ENCODE results near the gene MPND. TPM values are rescaled to one million over a fixed set of nuclear protein-coding genes. Genes with fewer than 3 reads are reported as not detected.

Gene MPND
- total RNA-seq, 1 experiment from 2014 or later: 7.2 TPM

- BruUV-seq (replicated peaks): no TSS peak
- no peaks in the 10 kb centered on the region for H3K36me3 Mint-ChIP-seq (ENCODE audit: insufficient read depth, unreplicated experiment)
These were observed 24.9 kb upstream of the MPND start for GRCh38 chr19:4318460-4318859.

GRCh38 chr19:4319067-4319718 is 24.2 kb upstream of the MPND start:
- CTCF ChIA-PET: interaction anchor here (0.6 to 2.3 kb wide), 6 partner anchors 24 to 1668 kb away, joined by 3 to 13 read pairs (median 3); no protein-coding TSS in a partner anchor
- no peak overlapping the region for H3K27ac Mint-ChIP-seq (ENCODE audit: low read depth, unreplicated experiment)
- intact Hi-C loops (cut with micrococcal nuclease): no loop called here
- H3K36me3 Mint-ChIP-seq (ENCODE audit: insufficient read depth, unreplicated experiment): no peaks in the 10 kb centered on the region
- no peak for DNase-seq (ENCODE audit: unreplicated experiment)
- H3K27me3 Mint-ChIP-seq (ENCODE audit: insufficient read depth, unreplicated experiment): peaks cover 12% of the 10 kb centered on the region
- H3K4me3 Mint-ChIP-seq (ENCODE audit: unreplicated experiment): no peak overlapping the region
- TF ChIP-seq CTCF (IDR thresholded peaks at IDR 0.05; ENCODE audit: unreplicated experiment): no peak
- H3K9me3 Mint-ChIP-seq (ENCODE audit: unreplicated experiment): peaks cover 12% of the 10 kb centered on the region
- BruUV-seq (replicated peaks): no TSS peak
- POLR2A ChIA-PET: interaction anchor here (0.9 to 1.8 kb wide), 3 partner anchors 8 to 24 kb away, joined by 3 to 9 read pairs (median 4); partner anchors contain the start of gene MPND
- no peaks in the 10 kb centered on the region for H3K4me1 Mint-ChIP-seq (ENCODE audit: insufficient read depth, unreplicated experiment)

More at GRCh38 chr19:4318460-4318859, 24.9 kb upstream of the MPND start:
- DNase-seq (ENCODE audit: unreplicated experiment): no peak
- Mint-ChIP-seq H3K4me1 (ENCODE audit: insufficient read depth, unreplicated experiment) (no peaks in the 10 kb centered on the region), H3K27ac (ENCODE audit: low read depth, unreplicated experiment) (no peak overlapping the region), H3K27me3 (ENCODE audit: insufficient read depth, unreplicated experiment) (peaks cover 12% of the 10 kb centered on the region), H3K9me3 (ENCODE audit: unreplicated experiment) (peaks cover 12% of the 10 kb centered on the region), H3K4me3 (ENCODE audit: unreplicated experiment) (no peak overlapping the region)
- ChIA-PET POLR2A (interaction anchor here (1.8 kb wide), 1 partner anchor 25 kb away, joined by 9 read pairs; the partner anchor contains the start of gene MPND), CTCF (interaction anchor here (0.8 to 2.3 kb wide), 2 partner anchors 51 to 86 kb away, joined by 3 to 13 read pairs; no protein-coding TSS in a partner anchor)
- intact Hi-C loops (cut with micrococcal nuclease): no loop called here
- no peak for TF ChIP-seq CTCF (IDR thresholded peaks at IDR 0.05; ENCODE audit: unreplicated experiment)

- H3K4me3 Mint-ChIP-seq (ENCODE audit: unreplicated experiment): no peak overlapping the region
- TF ChIP-seq CTCF (IDR thresholded peaks at IDR 0.05; ENCODE audit: unreplicated experiment): no peak
- CTCF ChIA-PET: interaction anchor here (0.6 to 2.3 kb wide), 4 partner anchors 23 to 248 kb away, joined by 3 to 13 read pairs (median 4); no protein-coding TSS in a partner anchor
- intact Hi-C loops (cut with micrococcal nuclease): no loop called here
- H3K9me3 Mint-ChIP-seq (ENCODE audit: unreplicated experiment): peaks cover 12% of the 10 kb centered on the region
- H3K4me1 Mint-ChIP-seq (ENCODE audit: insufficient read depth, unreplicated experiment): no peaks in the 10 kb centered on the region
- DNase-seq (ENCODE audit: unreplicated experiment): no peak
- POLR2A ChIA-PET: interaction anchor here (1.5 to 1.8 kb wide), 2 partner anchors 9 to 23 kb away, joined by 4 to 9 read pairs; partner anchors contain the start of gene MPND
- H3K27ac Mint-ChIP-seq (ENCODE audit: low read depth, unreplicated experiment): no peak overlapping the region
- peaks cover 12% of the 10 kb centered on the region for H3K27me3 Mint-ChIP-seq (ENCODE audit: insufficient read depth, unreplicated experiment)
- no peaks in the 10 kb centered on the region for H3K36me3 Mint-ChIP-seq (ENCODE audit: insufficient read depth, unreplicated experiment)
- BruUV-seq (replicated peaks): no TSS peak
These were observed 22.9 kb upstream of the MPND start for GRCh38 chr19:4320419-4320818.

GRCh38 chr19:4322942-4323665 is 20.3 kb upstream of the MPND start:
- BruUV-seq (replicated peaks): no TSS peak
- no peak overlapping the region for H3K4me3 Mint-ChIP-seq (ENCODE audit: unreplicated experiment)
- H3K4me1 Mint-ChIP-seq (ENCODE audit: insufficient read depth, unreplicated experiment): no peaks in the 10 kb centered on the region
- no peak overlapping the region for H3K27ac Mint-ChIP-seq (ENCODE audit: low read depth, unreplicated experiment)
- no peak for DNase-seq (ENCODE audit: unreplicated experiment)
- H3K27me3 Mint-ChIP-seq (ENCODE audit: insufficient read depth, unreplicated experiment): peaks cover 6% of the 10 kb centered on the region
- CTCF ChIA-PET: interaction anchor here (1.1 to 2.0 kb wide), 2 partner anchors 56 to 137 kb away, joined by 3 to 8 read pairs; no protein-coding TSS in a partner anchor
- intact Hi-C loops (cut with micrococcal nuclease): no loop called here
- no peaks in the 10 kb centered on the region for H3K36me3 Mint-ChIP-seq (ENCODE audit: insufficient read depth, unreplicated experiment)
- no peak for TF ChIP-seq CTCF (IDR thresholded peaks at IDR 0.05; ENCODE audit: unreplicated experiment)
- H3K9me3 Mint-ChIP-seq (ENCODE audit: unreplicated experiment): peaks cover 12% of the 10 kb centered on the region
- POLR2A ChIA-PET: interaction anchor here (0.6 kb wide), 1 partner anchor 226 kb away, joined by 4 read pairs; no protein-coding TSS in a partner anchor
